VCaP (cell line): ENCODE data around the gene BPIFB6.

ENCODE experiments used
- H3K27ac ChIP-seq: fragments of 450-650 bp; 2 replicates; pipeline ENCODE4 v1.5.1; 2017
- CTCF ChIP-seq: fragments of 450-650 bp; conservative IDR thresholded peaks from 2 replicates; pipeline ENCODE4 v1.5.1; 2017; ENCODE audit warnings: mild to moderate bottlenecking, moderate library complexity

The BPIFB6 gene

GRCh38 chr20:33002087-33002808, 29.2 kb upstream of the BPIFB6 start:
- no peak for TF ChIP-seq CTCF
- no peak overlapping the region for H3K27ac ChIP-seq

- TF ChIP-seq CTCF = no peak
- no peak within 1 kb of the TSS for H3K27ac ChIP-seq
Measured at GRCh38 chr20:33004141-33004751, 27.2 kb upstream of the BPIFB6 start, which contains the start of gene SUN5. SUN5 (minus strand) TSS chr20:33004433; CDS start chr20:33004340, 93 bp downstream.

- TF ChIP-seq CTCF = peak; percentile 59
- H3K27ac ChIP-seq = no peak overlapping the region
Measured at GRCh38 chr20:33005132-33005566, 26.3 kb upstream of the BPIFB6 start.

GRCh38 chr20:33005908-33006775, 25.3 kb upstream of the BPIFB6 start:
- TF ChIP-seq CTCF = no peak
- H3K27ac ChIP-seq = peak overlapping the region; percentile 54

- TF ChIP-seq CTCF = no peak
Measured at GRCh38 chr20:33006776-33007375, 24.6 kb upstream of the BPIFB6 start.

GRCh38 chr20:33007376-33008335, 23.8 kb upstream of the BPIFB6 start, which contains the start of gene BPIFB2:
BPIFB2 (plus strand) TSS chr20:33007704; CDS start chr20:33008575, 871 bp downstream.
- peak within 1 kb of the TSS; percentile 91 for H3K27ac ChIP-seq
- no peak for TF ChIP-seq CTCF

More at GRCh38 chr20:33006776-33007375, 24.6 kb upstream of the BPIFB6 start:
- peak overlapping the region; percentile 54 for H3K27ac ChIP-seq
